NB4 (cell line): Measurements from ENCODE around the gene BDNF.

Experiments
- CTCF ChIP-seq: IDR thresholded peaks from one replicate; pipeline ENCODE4 v1.5.1; 2012; ENCODE audit warnings: low read depth, low read length
- POLR2A ChIP-seq: IDR thresholded peaks from 2 replicates; pipeline ENCODE4 v1.6.1; 2011; ENCODE audit warnings: mild to moderate bottlenecking; ENCODE audit not compliant: insufficient read length; ENCODE audit errors: extremely low read depth

GRCh38 chr11:27663326-27663725 lies 36.9 kb downstream of the BDNF start:
- no peak for TF ChIP-seq CTCF
- no peak for TF ChIP-seq POLR2A
